ENCODE measurements around the gene VAV3.

Gene VAV3

GRCh38 chr1:107900090-107900945 lies 64.7 kb downstream of the VAV3 start:
- H3K27ac ChIP-seq, result no peak overlapping the region
- no peak for DNase-seq (ENCODE audit: low spot score)
- no peak for TF ChIP-seq CTCF (IDR thresholded peaks at IDR 0.05)
- H3K4me3 ChIP-seq, result no peak overlapping the region

DNA sequence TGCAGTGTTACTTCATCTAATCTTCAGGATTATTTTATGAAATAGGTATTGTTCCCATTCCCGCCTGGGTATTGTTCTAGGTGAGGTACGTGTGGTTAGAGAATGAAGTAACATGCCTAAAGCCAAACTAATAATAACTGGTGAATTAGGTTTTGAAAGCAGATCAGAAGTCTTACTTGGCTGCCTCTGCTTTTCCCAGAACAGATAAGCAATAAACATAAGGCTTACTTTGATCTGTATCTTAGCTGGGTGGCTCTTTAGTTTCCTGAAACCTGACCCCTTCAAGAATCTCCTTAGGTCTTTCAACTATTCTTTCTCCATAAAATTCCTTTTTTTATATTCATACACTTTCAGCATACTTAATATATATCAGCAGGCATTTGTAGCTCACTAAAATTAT lies 65.3 kb downstream of the VAV3 start:
- TF ChIP-seq CTCF (IDR thresholded peaks at IDR 0.05), result no peak
- no peak for DNase-seq (ENCODE audit: low spot score)
- Histone ChIP-seq H3K27ac (no peak overlapping the region), H3K4me3 (no peak overlapping the region)

- no peak overlapping the region for H3K27ac ChIP-seq
- TF ChIP-seq CTCF (IDR thresholded peaks at IDR 0.05), result no peak
- H3K4me3 ChIP-seq, result no peak overlapping the region
Measured at GRCh38 chr1:107897438-107898345, 67.3 kb downstream of the VAV3 start.

DNA sequence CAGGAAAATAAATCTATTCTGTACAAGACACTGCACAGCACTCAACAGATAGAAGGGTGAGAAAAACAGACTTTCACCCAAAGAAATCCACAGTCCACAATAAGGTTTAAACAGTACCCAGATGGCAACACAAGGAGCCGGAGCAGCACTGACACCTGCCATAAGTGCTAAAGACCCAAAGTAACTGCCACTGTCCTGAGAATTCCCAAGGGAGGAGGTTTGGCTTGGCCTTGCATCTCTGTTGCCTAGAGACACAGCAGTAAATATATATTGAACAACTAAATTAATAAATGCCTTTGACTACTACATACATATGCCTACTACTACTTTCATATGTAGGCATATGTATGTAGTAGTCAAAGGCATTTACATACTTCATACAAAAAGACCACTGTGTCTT lies 68.0 kb downstream of the VAV3 start:
- DNase-seq (ENCODE audit: low spot score), result no peak
- Histone ChIP-seq H3K27ac (no peak overlapping the region), H3K4me3 (no peak overlapping the region)
- no peak for TF ChIP-seq CTCF (IDR thresholded peaks at IDR 0.05)

More at GRCh38 chr1:107897438-107898345, 67.3 kb downstream of the VAV3 start:
- DNase-seq (ENCODE audit: low spot score), result no peak

DNA sequence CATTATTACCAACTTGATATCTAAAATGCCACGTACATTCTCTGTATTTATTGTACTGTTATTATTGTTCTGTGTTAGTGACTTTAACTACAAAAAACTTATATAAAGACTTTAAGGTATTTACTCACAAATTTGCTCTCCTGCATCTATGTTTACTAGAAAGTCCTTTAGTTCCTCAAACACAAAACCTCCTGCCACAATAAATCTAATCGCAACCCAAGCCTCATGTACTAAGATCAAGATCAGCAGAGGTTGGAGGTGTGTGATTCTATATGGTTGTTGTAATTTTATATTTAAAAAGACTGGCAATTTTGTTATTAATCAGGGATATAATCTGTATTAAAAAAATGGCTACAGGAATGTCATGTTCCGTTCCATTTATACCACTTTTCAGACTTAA lies 68.6 kb downstream of the VAV3 start:
- Histone ChIP-seq H3K4me3 (no peak overlapping the region), H3K27ac (no peak overlapping the region)
- DNase-seq (ENCODE audit: low spot score), result no peak
- no peak for TF ChIP-seq CTCF (IDR thresholded peaks at IDR 0.05)

GRCh38 chr1:107895403-107896191 lies 69.4 kb downstream of the VAV3 start:
- no peak overlapping the region for H3K27ac ChIP-seq
- no peak for TF ChIP-seq CTCF (IDR thresholded peaks at IDR 0.05)
- DNase-seq (ENCODE audit: low spot score), result no peak
- no peak overlapping the region for H3K4me3 ChIP-seq
